Retinal pigment epithelial cell (primary cell): Measurements from ENCODE around the gene WDFY3.

ENCODE experiments used
- DNase-seq: peaks from one replicate; pipeline ENCODE4 v3.0.0-alpha.2; 2010; ENCODE audit warnings: low read depth
- H3K4me3 ChIP-seq: 2 replicates; pipeline ENCODE4 v1.5.1; 2011; ENCODE audit warnings: mild to moderate bottlenecking, low read length, control low read depth, moderate library complexity
- CTCF ChIP-seq: conservative IDR thresholded peaks from 2 replicates; pipeline ENCODE4 v1.5.1; 2011; ENCODE audit warnings: low read depth, low read length, control low read depth, inconsistent platforms

Gene WDFY3

GRCh38 chr4:84870398-84871163 is 95.9 kb downstream of the WDFY3 start:
- TF ChIP-seq CTCF, result no peak
- no peak overlapping the region for H3K4me3 ChIP-seq
- DNase-seq, result no peak

- no peak for DNase-seq
- no peak for TF ChIP-seq CTCF
- H3K4me3 ChIP-seq, result no peak overlapping the region
These were observed 100.2 kb downstream of the WDFY3 start for GRCh38 chr4:84866295-84866694.

DNA sequence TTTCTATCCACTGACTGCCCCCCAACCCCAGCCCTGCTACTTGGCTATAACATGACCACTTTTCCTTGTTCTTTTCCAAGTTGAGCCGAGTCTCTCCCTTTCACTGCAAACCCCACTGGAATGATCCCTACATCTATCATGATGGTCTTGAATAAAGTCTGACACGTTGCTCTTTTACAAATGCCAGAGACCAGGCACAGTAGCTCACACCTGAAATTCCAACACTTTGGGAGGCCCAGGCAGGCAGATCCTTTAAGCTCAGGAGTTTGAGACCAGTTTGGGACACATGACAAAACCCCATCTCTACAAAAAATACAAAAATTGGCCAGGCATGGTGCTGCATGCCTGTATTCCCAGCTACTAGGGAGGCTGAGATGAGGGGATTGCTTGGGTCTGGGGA is 100.9 kb downstream of the WDFY3 start:
- no peak for DNase-seq
- no peak overlapping the region for H3K4me3 ChIP-seq
- no peak for TF ChIP-seq CTCF

DNA sequence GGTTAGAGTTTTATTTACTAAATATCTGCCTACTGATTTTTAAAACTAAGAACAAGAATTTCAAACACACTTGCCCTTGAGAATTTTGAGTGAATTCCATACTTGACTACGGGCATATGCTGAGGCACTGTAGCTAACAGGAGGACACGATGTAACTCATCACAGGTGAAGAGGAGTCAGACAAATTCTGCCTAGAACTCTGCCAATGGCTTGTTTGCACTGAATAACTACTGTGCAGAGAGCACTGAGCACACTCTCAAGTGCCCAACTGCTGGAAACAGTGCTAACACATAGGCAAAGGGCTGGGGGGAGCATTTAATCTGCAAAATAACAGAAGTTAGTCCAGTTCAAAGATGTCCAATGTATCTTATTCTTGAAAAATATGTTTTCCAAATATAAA is 104.4 kb downstream of the WDFY3 start:
- no peak for DNase-seq
- H3K4me3 ChIP-seq, result no peak overlapping the region
- TF ChIP-seq CTCF, result no peak

DNA sequence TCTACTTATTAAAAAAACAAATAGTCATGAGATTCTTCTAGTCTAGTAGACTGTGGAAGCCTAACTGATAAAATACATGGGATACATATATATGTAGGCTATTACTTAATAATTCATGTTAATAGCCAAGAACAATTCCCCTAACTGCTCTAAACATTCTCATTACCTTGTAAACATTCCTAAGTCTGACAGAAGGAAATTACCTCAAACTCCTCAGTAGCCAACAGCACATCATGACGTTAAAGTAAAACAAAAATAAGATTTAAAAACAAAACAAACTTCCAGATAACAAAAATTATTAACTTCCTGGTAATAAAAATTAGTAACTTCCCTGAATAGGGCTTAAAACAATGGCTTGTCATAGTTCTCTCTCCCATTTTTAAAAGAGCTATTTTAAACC is 109.2 kb downstream of the WDFY3 start:
- no peak for DNase-seq
- TF ChIP-seq CTCF, result no peak
- H3K4me3 ChIP-seq, result no peak overlapping the region

DNA sequence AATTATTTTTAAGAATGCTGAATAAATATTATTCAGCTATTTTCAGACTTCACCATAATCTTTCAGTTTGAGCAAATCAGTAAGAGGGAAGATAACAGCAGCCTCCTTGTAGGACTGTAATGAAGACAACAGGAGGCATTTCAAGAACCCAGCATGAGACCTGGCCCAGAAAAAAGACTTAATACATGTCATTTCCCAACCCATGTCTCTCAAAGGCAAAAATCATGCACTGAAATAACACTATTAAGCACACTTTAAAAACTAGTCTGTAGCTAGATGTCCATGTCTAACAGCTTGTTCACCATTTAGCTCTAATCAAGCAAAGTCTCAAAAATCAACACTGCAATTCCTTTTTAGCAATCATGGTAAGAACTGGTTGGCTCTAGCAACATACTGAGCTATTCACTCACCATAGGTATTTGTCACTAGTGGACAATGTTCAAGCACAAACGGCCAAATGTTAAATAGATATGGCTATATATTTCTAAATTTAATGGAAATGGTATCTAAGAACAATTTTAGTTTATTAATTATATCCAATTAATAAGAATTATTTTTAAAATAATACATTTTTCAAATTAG is 109.9 kb downstream of the WDFY3 start:
- no peak for TF ChIP-seq CTCF
- DNase-seq, result no peak
- H3K4me3 ChIP-seq, result no peak overlapping the region

DNA sequence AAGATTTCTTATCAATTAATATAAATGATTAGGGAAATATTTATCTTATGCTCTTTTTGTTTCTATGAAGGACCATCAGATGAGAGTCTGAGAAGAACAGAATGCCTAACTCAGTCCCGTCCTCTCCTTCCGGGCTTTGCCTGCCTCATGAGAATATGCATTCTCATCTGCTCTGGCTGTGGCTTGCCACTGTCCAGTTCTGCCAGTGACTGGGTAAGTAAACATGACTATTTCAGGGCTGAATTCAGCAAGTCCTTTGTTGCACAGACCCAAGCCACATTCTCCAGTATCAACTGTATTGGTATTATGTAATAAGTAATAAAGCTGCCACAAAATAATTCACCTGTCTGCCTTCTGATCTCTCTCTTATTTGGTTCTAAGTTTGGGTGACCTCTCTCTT is 110.7 kb downstream of the WDFY3 start:
- no peak for TF ChIP-seq CTCF
- H3K4me3 ChIP-seq, result no peak overlapping the region
- DNase-seq, result no peak
